GM12891 (cell line): ENCODE data around the gene CSMD2.

ENCODE experiments used
- PAX5 ChIP-seq: IDR thresholded peaks from 2 replicates; pipeline ENCODE4 v1.6.1; 2011; ENCODE audit warnings: low read length, moderate library complexity, mild to moderate bottlenecking; ENCODE audit not compliant: insufficient read depth, severe bottlenecking
- POLR2A ChIP-seq: IDR thresholded peaks from 2 replicates; pipeline ENCODE4 v1.6.1; 2011; ENCODE audit warnings: low read depth, low read length, control low read depth
- POLR2AphosphoS5 ChIP-seq: IDR thresholded peaks from 2 replicates; pipeline ENCODE4 v1.6.1; 2011; ENCODE audit warnings: low read depth, low read length, control low read depth
- POU2F2 ChIP-seq: IDR thresholded peaks from 2 replicates; pipeline ENCODE4 v1.6.1; 2011; ENCODE audit warnings: low read depth, mild to moderate bottlenecking, control low read depth, low read length, moderate library complexity
- SPI1 ChIP-seq: IDR thresholded peaks from 2 replicates; pipeline ENCODE4 v1.6.1; 2011; ENCODE audit warnings: low read depth, low read length, control low read depth
- TAF1 ChIP-seq: IDR thresholded peaks from 2 replicates; pipeline ENCODE4 v1.6.1; 2011; ENCODE audit warnings: low read depth, low read length, control low read depth

DNA sequence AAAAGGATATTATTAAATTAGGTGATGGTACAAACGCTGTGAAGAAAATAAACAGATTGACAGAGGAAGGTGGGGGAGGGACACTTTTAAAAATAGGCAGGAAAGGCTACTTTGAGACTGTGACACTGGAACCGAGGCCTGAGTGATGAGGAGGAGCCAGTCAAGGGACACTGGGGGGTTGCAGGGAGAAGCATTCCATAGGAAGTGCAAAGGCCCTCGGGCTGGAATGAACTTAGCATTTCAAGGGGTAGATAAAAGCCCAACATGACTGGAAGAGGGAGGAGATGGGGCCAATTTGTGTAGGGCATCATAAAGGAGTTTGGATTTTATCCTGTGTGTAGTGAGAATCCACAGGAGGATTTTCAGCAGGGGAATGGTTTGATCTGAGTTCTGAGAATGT lies 27.6 kb upstream of the CSMD2 start:
- TF ChIP-seq POLR2A = no peak
- no peak for TF ChIP-seq POLR2AphosphoS5
- no peak for TF ChIP-seq TAF1
- TF ChIP-seq PAX5 = no peak
- TF ChIP-seq SPI1 = no peak
- no peak for TF ChIP-seq POU2F2
